Activated T-cell treated with anti-CD3 and anti-CD28 coated beads for 48 hours (primary cell): ENCODE measurements around the gene PPP3CB.

ENCODE experiments used
- DNase-seq: peaks from one replicate; pipeline ENCODE4 v3.0.0-alpha.2; 2020; ENCODE audit warnings: low read depth

The PPP3CB gene

DNA sequence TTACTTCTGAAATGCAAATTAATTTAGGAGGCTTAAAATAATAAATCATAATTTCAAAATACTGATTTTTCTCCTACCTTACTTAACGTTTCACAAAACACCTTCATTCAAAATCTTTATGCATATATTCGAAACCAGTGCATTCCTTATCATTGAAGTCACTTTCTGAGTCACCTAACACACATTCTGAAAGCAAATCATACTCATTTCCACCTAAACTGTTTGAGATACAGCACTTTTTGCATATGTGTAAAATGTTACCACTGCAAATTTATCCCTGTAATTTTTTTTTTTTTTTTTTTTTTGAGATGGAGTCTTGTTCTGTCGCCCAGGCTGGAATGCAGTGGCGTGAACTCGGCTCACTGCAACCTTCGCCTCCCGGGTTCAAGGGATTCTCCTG, 15.7 kb downstream of the PPP3CB start:
- DNase-seq, result no peak

DNA sequence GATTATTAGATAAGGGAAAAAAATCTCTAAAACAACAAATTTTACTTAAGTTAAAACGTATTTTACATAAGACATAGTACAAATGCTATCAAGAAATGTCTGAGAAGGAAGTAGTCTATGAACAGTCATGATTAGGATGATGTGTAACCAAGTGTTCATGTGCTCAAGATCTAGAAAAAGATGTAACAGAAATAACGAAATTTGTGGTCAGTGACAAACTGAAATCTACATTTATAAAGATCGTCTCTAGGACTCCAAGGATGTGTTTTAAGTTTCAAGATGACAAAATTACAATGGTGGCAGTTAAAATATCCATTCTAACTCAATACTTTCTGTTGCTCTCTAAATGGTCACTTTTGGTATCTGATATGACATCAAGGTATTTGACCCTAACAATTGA, 17.2 kb downstream of the PPP3CB start:
- DNase-seq, result no peak

DNA sequence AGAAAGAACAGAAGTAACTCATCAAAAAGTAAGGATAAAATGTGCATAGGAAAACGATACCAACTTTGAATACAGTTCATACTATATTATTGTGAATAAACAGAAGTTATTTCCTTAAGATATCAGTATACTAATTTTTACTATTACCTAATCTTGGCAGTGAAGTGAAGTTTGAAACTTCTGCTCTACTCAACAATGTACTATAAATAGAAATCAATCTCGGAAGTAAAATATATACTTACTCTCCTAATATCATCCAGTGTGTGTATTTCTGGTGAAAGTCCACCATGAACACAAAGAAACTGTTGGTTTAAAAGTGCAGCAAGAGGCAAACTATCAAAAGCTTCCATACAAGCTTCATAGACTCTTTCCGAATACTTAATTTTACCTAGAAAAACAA, 24.6 kb downstream of the PPP3CB start:
- no peak for DNase-seq

DNA sequence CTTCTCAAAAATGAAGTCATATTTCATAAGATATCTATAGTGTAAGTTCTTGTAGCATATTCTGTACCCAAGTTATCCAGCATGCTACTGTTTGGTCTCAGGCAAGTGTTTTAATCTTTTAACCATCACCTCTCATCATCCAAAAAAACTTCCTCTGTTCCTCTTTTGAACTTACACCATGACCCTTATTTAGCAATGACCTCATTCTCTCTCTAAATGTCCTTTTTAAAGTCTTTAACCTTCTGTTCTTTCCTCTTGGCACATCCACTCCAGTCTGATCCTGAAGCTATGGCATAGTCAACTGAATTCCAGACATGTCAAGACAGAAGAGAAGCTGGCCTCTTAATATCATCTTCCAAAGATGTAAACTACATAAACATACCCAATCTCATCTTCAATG, 26.2 kb downstream of the PPP3CB start:
- DNase-seq, result no peak

DNA sequence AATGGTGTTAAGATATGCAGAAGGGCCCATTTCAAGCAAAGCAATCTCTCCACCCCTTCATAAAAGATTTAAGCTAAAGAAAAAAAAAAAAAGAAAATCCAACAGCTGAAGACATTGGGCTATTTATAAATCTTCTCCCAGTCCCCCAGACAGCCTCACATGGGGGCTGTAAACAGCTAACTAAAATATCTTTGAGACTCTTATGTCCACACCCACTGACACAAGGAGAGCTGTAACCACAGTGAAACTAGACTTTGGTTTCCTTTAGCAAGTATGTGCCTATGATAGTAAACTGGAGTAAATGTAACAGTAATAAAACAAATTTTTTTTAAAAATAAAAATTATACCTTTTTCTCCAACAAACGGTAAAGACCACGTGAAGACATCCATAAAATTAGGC, 28.6 kb downstream of the PPP3CB start:
- DNase-seq, result no peak

DNA sequence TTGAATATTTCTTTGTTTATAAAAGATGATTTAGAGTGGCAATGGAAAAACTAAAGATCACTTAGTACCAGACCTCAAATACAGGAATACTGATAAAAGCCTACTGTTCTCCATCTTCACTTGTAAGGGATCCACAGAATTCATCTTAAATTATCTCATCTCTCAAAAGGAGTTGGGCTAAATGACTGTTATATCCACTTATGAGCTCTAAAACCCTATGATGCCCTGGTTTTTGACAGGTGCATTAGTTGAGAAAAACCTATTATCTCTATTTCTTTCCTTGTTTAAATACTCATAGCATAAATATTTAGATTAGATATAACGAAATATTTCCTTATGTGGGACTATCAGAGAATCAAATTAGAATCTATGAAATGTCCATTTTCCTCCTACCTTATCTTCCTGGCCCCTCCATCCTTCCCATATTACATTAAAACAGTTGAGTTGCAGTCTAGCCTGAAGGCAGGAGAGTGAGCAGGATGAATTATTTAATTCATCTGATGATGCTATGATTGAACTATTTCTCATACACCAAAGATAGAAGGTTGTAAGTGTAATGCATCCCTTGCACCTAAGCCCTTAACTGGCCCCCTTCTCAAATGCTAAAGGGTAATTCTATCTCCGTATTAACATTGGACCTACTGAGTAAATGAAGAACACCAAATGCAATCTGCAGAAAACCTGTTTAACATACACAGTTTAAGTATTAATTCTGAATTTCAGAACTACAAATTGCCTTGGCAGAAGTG, 29.7 kb downstream of the PPP3CB start:
- DNase-seq, result no peak

DNA sequence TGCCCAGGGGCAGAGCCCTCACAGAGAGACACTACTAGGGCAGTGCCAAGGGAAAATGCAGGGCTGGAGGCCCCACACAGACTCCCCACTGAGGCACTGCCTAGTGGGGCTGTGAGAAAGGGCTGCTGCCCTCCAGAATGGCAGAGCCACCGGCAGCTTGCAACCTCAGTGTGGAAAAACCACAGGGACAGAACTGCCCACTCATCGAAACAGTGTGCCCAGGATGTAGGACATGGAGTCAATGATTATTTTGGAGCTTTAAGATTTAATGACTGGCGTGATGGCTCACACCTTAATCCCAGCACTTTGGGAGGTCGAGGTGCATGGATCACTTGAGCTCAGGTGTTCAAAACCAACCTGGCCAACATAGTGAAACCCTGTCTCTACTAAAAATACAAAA, 34.9 kb downstream of the PPP3CB start:
- DNase-seq, result no peak

DNA sequence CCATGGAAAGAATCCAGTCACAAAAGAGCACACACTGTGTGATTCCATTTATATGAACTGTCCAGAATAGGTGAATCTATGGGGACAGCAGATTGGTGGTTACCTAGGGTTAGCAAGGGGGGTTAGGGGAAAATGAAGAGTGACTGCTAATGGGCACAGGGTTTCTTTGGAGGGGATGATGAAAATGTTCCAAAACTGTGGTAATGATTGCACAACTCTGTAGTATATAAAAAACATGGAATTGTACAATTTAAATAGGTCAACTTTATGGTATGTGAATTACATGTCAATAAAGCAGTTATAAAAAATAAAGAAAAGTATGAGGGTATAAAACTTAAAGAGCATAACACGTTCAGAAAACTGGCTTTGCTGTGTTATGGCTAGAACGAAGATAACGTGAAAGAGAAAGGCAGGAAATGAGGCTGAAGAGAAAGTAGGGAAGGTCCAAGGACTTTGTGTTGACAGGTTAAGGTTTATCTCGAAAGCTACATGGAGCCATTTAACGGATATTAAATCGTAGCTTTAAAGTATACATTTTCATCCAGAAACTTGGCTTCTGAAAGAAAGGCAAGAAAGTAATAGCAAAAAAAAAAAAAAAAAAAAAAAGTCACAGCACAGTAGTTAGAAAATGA, 36.0 kb downstream of the PPP3CB start:
- DNase-seq, result no peak

DNA sequence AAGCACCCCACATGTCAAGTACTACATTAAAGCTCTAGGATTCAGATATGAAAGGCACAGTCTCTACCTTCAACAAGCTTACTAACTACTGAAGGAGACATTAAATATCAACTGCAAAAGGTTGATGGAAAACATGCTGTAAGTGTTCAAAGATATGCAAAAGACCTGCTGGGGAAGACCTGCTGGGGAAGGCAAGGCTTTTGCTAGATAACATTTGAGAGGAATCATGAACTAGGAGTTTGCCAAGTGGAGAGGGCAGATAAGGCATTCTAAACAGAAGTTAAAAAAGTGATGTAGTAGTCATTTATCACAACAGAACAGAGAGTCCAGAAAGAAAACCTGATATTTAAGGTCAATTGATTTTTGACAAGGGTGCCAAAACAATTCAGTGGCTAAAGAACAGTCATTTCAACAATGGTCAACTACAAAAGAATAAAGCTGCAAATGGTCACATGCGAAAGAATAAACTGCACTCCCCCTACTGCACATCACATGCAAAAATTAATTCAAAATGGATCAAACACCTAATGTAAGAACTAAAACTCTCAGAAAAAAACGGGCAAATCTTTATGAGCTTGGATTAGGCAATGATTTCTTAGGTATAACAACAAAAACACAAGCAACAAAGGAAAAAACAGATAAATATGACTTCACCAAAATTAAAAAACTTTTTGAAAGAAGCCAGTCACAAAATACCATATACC, 39.5 kb downstream of the PPP3CB start:
- DNase-seq, result no peak

DNA sequence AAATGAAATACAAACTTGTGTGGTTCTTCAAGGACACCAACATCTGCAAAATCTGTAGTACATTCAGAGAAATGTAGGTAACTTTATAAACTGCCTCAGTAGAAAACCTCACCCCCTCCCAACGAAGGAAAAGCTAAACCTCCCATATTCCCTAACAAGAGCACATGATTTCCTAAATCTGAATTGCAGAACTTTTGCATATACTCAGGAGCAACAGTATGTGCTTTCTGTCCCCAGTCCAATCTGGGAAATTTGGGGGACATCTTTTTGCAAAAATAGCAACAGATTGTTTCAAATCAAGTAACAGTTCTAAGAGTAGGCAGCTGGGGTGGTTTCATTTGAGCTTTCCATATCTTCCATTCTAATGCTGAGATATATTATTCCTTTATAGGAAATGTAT, 46.7 kb downstream of the PPP3CB start:
- DNase-seq, result no peak

DNA sequence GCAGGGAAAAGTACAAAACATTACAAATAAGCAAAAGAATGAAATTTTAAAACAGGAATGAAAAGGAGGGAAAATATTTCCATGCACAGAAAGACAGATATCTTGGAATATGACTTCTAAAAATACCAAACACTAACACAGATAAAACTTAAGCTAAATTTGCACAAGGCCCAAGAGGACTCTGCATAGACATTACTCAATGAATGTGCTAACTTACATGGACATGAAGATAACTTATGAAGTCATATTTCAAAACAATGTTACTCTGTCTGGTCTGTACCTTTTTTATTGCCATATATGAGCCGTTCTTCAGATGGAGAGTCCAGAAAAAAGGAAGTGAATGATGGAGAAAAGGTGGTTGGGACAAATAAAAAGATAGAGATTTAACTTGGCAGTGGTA, 47.4 kb downstream of the PPP3CB start:
- no peak for DNase-seq

DNA sequence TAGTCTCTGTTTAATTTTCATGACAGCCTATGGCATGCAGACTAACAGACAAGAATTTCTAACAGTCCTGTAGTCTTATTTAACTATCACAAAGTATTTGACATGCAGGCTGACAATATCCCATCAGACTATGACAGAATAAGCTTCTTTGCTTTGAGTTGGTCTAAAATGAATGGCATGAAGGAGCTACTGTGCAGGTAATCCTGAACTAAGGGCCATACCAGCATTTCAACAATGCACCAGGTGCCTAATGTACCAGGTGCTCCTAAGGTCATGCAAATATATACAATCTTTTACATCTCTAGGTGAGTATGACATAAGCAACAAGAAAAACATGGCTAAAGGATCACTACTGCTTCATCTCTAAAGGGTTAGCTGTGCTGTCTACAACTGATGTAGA, 48.9 kb downstream of the PPP3CB start:
- DNase-seq, result no peak

DNA sequence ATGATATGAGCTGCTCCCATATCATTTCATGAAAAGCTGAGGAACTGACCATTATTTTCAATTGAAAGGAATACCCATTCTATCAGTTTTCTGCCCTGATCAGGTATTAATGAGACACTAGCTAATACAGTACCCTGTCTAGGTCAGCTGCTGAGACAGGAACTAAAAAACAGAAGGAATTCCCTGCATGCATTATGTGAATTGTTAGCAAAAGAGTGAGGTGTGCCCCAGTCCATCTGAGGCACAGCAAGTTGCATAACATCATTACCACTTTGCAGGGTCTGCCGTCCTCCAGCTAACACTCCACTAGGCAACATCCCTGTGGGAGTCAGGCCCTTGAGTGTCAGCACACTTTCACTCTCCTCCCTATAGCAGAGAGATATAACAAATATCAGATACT, 51.4 kb downstream of the PPP3CB start:
- DNase-seq, result no peak

DNA sequence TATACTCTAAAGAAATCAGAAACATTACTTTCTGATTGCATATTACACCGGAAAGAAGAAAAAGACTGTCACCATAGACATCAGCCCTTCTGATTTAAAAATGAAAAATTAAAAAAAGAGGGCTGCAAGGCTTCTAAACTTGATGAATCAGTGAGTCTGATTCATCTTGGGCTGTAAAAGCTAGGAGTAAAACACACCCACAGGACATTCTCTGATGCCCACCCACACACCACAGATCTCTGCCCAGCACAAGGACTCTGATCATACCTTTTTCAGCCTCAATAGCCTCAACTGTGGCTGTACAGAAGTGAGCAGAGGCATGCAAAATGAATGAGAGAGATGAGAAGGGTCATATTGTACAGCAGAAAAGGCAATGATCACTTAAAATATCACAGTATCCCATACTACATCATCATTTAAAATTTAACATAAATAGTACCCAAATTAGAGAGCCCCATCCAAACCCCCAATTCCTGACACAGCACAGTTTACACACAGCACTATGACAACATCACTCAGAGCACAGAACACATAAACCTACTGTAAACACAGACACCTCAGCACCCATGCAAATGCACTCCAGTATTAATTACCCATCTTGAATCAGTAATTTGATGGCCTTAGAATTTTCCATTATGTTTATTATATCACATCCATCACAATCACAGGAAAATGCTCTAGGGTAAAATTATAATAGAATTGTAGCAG, 56.1 kb downstream of the PPP3CB start:
- no peak for DNase-seq

DNA sequence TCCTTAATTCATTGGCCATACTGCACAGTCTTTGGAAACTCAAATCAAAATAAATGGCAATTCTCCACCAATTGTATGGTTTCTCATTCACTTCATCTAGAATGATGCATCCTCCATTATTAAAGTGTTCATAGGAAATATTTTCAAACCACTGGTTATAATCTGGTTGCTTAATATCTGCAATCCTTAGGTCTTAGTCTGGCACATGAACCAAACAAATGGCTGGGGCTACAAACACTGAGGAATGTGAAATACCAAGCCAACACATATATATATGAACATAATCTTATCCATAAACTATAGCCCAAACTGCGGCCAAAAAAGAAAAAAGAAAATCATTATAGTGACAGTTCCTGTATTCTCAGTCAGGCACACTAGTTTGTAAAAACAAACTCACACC, 56.8 kb downstream of the PPP3CB start:
- DNase-seq, result no peak

DNA sequence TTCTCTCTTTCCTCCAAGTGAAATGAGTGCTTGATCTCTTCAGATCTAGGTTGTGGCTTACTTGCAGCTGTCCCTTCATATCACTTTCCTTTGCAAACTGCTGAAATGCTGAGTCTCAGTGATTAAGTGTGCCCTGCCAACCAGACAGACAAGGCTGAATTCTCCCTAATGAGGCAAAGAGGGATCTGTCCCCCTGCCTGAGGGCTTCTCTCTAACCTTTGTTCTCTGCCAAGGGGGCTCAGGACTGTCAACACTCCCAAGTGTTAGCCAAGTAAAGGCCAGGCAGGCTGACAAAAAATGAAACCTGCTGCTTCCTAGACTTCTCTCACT, 62.3 kb downstream of the PPP3CB start, which contains the start of gene MSS51:
TSS of gene MSS51 (minus strand) at position 24 of the 330 bp plus-strand sequence. CDS start 5,277 bp downstream, outside the sequence.
- DNase-seq, result no peak

DNA sequence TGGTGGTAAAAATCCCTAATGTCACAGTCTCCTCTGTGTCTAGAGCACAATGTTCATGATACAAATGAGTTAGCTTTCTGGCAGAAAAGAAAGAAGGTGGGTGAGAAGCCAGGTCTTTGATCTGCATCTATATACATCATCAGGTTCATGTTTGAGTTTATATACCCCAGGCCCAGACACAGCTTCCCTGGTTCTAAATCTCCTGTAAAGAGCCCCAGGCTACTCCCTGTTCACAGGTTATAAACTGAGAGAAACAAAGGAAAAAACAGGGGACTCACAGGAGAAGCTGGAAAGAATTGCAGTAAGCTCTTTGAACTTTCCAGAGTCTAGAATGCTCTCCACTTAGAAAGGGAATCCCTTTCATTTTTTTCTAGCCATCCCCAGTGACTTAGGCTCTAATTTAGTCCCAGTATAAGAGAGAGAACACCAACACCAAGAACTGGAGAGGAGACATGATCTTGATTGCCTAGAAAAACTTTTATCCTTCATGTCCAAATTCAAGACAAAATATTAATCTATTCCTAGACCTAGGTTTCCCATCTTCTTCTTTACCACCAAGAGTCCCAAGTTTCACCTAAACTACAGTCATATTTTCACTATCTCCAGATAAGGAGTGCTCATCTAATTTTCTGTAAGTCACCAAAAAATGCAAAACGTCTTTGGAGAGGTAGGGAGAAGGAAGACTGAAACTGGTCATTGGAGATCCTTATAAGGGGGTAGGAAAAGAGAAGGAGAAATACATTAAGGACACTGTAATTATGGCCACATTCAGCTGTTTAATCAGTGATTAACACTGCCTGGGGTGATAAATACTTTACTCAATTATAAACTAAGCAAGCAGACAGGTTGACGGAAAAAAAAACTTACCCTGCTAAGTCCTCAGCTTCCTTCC, 62.9 kb downstream of the PPP3CB start:
- DNase-seq, result no peak

DNA sequence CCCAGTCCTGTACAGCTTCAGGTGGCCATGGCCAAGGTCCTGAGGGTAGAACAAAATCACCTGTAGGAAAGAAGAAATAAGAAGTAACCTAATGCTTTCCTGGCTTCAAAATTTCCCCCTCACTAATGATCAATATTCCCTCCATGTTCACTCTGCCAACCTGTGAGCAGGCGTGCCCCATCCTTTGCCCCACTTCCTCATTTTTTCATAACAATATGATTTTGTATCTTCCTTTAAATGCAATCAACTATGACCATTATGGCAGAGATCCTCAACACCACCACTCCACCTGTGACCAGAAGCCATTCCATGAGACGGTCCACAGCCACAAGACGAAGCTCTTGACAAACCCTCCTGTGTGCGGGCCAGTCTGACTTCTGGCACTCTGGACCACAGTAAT, 69.5 kb downstream of the PPP3CB start:
- no peak for DNase-seq

DNA sequence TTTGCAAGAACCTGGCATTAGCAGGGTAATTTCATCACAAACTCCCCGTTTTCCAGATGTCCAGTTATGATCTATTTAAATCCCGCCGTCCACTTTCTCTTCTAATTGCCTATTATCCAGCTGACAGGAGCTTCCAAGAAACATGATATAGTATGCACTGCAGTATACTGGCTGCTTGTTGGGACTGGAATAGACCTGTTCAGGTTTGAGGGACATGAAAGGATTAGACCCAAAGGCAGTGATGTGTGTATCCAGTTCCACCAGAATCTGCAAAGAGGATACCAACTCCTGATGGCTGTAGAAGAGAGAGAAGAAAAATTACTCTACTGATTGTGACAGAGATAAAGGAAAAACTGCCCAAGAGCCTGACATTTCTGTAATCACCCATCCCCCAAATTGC, 71.3 kb downstream of the PPP3CB start:
- DNase-seq, result no peak

DNA sequence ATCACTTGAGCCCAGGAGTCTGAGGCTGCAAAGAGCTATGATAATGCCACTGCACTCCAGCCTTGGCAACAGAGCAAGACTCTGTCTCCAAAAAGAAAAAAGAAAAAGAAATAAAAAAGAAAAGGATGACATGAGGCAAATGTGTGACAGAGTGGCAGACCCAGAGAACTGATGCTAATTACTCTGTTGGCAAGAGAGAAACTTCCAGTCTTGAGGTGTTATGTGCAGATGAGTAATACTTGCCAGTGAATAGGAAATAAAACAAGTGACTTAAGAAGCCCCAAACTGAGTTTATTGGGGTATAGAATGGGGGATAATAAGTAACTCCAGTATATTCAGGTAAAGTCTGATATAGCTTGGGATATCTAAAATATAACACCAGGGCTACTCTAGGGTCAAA, 72.5 kb downstream of the PPP3CB start:
- DNase-seq, result no peak

DNA sequence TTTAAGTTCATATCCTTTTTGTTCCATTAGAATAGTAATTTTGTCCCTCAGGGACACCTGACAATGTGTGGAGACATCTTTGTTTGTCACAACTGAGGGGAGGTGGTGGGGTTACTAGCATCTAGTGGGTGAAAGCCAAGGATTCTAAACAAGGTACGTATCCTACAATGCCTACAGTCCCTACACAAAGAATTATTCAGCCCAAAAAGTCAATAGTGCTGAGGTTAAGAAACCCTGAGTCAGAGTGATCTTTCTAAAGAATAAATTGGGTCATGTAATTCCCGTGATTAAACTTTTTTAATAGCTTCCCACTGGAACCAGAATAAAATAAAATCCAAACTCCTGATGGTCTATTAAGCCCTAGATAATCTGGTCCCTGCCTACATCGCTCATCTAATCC, 79.3 kb downstream of the PPP3CB start:
- DNase-seq, result no peak
